WTC11 (cell line): ENCODE measurements around the gene PLCD1. TPM values are rescaled to one million over a fixed set of nuclear protein-coding genes. Genes with fewer than 3 reads are reported as not detected.

Source experiments
- ATAC-seq: fragments of 200-7000 bp; cut with Tn5 transposase; 2 replicates; pipeline ENCODE4 v1.10.0; 2021; ENCODE audit warnings: mild to moderate bottlenecking, moderate library complexity
- CTCF ChIA-PET: fragments of 300-600 bp; sonication (Branson Sonifier 250); formaldehyde crosslinking; loops from one replicate; lab custom pipeline; 2021; ENCODE audit warnings: antibody characterized with exemption; lab: Charles Lee
- POLR2A ChIA-PET: fragments of 350-600 bp; sonication (Branson Sonifier 250); formaldehyde crosslinking; loops from one replicate; lab custom pipeline; 2021; ENCODE audit warnings: antibody characterized with exemption; lab: Charles Lee
- DNase-seq: peaks from one replicate; pipeline ENCODE4 v3.0.0; 2021; ENCODE audit warnings: low spot score
- H3K27ac Mint-ChIP-seq: 2 replicates; pipeline ENCODE4 v1.8.0; 2021; ENCODE audit warnings: mixed read lengths
- H3K27me3 Mint-ChIP-seq: 2 replicates; pipeline ENCODE4 v1.8.0; 2021; ENCODE audit warnings: low read depth, mild to moderate bottlenecking, moderate library complexity, mixed read lengths
- H3K36me3 Mint-ChIP-seq: 2 replicates; pipeline ENCODE4 v1.8.0; 2021; ENCODE audit warnings: mixed read lengths
- H3K4me1 Mint-ChIP-seq: 2 replicates; pipeline ENCODE4 v1.8.0; 2022; ENCODE audit warnings: mixed read lengths
- H3K4me3 Mint-ChIP-seq: 2 replicates; pipeline ENCODE4 v1.8.0; 2021; ENCODE audit warnings: mild to moderate bottlenecking, moderate library complexity, mixed read lengths
- H3K9me3 Mint-ChIP-seq: 2 replicates; pipeline ENCODE4 v1.8.0; 2021; ENCODE audit warnings: mixed read lengths
- AR ChIP-seq: fragments of 250-450 bp; sonication (Bioruptor Pico); IDR thresholded peaks from 2 replicates; pipeline ENCODE4 v1.9.0; 2021; ENCODE audit warnings: mild to moderate bottlenecking
- ATF2 ChIP-seq: sonication (generic); formaldehyde crosslinking; IDR thresholded peaks from 2 replicates; pipeline ENCODE4 v1.8.1; 2022; ENCODE audit warnings: low read depth, missing genetic modification reagents, borderline replicate concordance
- ATF3 ChIP-seq: sonication (generic); formaldehyde crosslinking; conservative IDR thresholded peaks from 2 replicates; pipeline ENCODE4 v1.8.1; 2022; ENCODE audit warnings: mild to moderate bottlenecking, missing genetic modification reagents
- CDX4 ChIP-seq: fragments of 250-450 bp; sonication (Bioruptor Pico); IDR thresholded peaks from 2 replicates; pipeline ENCODE4 v1.9.0; 2021; ENCODE audit warnings: moderate library complexity, mild to moderate bottlenecking, inconsistent platforms, borderline replicate concordance
- GRHL2 ChIP-seq: fragments of 250-450 bp; sonication (Bioruptor Pico); IDR thresholded peaks from 2 replicates; pipeline ENCODE4 v1.8.0; 2022; ENCODE audit warnings: mild to moderate bottlenecking, moderate library complexity; ENCODE audit not compliant: insufficient replicate concordance, severe bottlenecking
- HMGA2 ChIP-seq: fragments of 250-450 bp; sonication (Bioruptor Pico); IDR thresholded peaks from 2 replicates; pipeline ENCODE4 v1.4.0; 2021; ENCODE audit warnings: mild to moderate bottlenecking, moderate library complexity
- KAT7 ChIP-seq: sonication (generic); formaldehyde crosslinking; IDR thresholded peaks from 2 replicates; pipeline ENCODE4 v1.8.1; 2023; ENCODE audit warnings: missing genetic modification reagents, mild to moderate bottlenecking, borderline replicate concordance
- MLX ChIP-seq: sonication (generic); formaldehyde crosslinking; IDR thresholded peaks from 2 replicates; pipeline ENCODE4 v1.8.1; 2023; ENCODE audit warnings: mild to moderate bottlenecking, missing genetic modification reagents, moderate library complexity
- NR1H2 ChIP-seq: sonication (generic); formaldehyde crosslinking; IDR thresholded peaks from 2 replicates; pipeline ENCODE4 v1.9.0; 2021; ENCODE audit warnings: mild to moderate bottlenecking, moderate library complexity, missing genetic modification reagents
- PRDM15 ChIP-seq: sonication (generic); formaldehyde crosslinking; IDR thresholded peaks from 2 replicates; pipeline ENCODE4 v1.8.0; 2022; ENCODE audit warnings: missing genetic modification reagents
- RORB ChIP-seq: fragments of 250-450 bp; sonication (Bioruptor Pico); IDR thresholded peaks from 2 replicates; pipeline ENCODE4 v1.9.0; 2021; ENCODE audit warnings: mild to moderate bottlenecking
- STAT6 ChIP-seq: sonication (generic); formaldehyde crosslinking; conservative IDR thresholded peaks from 2 replicates; pipeline ENCODE4 v1.8.1; 2023; ENCODE audit warnings: mild to moderate bottlenecking, low read depth, missing genetic modification reagents, moderate library complexity
- TEAD1 ChIP-seq: sonication (generic); formaldehyde crosslinking; IDR thresholded peaks from 2 replicates; pipeline ENCODE4 v1.8.0; 2022; ENCODE audit warnings: mild to moderate bottlenecking, missing genetic modification reagents
- USF1 ChIP-seq: sonication (generic); formaldehyde crosslinking; IDR thresholded peaks from 2 replicates; pipeline ENCODE4 v1.8.0; 2022; ENCODE audit warnings: mild to moderate bottlenecking, missing genetic modification reagents
- ZNF121 ChIP-seq: sonication (generic); formaldehyde crosslinking; IDR thresholded peaks from 2 replicates; pipeline ENCODE4 v1.8.0; 2023; ENCODE audit warnings: missing genetic modification reagents
- ZNF263 ChIP-seq: sonication (generic); formaldehyde crosslinking; IDR thresholded peaks from 2 replicates; pipeline ENCODE4 v1.8.1; 2022; ENCODE audit warnings: low read depth, mild to moderate bottlenecking, moderate library complexity, missing genetic modification reagents
- ZNF396 ChIP-seq: fragments of 250-450 bp; sonication (Bioruptor Pico); IDR thresholded peaks from 2 replicates; pipeline ENCODE4 v1.8.0; 2021; ENCODE audit warnings: mild to moderate bottlenecking, moderate library complexity, borderline replicate concordance
- ZNF416 ChIP-seq: fragments of 250-450 bp; sonication (Bioruptor Pico); IDR thresholded peaks from 2 replicates; pipeline ENCODE4 v1.9.0; 2021; ENCODE audit warnings: mild to moderate bottlenecking, inconsistent platforms
- ZNF512 ChIP-seq: sonication (generic); formaldehyde crosslinking; IDR thresholded peaks from 2 replicates; pipeline ENCODE4 v1.8.1; 2022; ENCODE audit warnings: missing genetic modification reagents, borderline replicate concordance
- total RNA-seq: library from RNA; stranded (reverse); gene quantifications from 3 replicates; pipeline ENCODE4 v1.2.3, GENCODE V29; 2021

Gene PLCD1
- total RNA-seq, 1 experiment from 2014 or later = 29.9 TPM

GRCh38 chr3:38049358-38050126 is 20.1 kb upstream of the PLCD1 start (continued):
- TF ChIP-seq PRDM15 (CRISPR knock-in tag) = no peak
- no peak for TF ChIP-seq ZNF263
- no peak for TF ChIP-seq CDX4 (CRISPR knock-in tag)
- no peak for TF ChIP-seq KAT7
- no peak for TF ChIP-seq ZNF512
- TF ChIP-seq ZNF121 = no peak
- TF ChIP-seq MLX (CRISPR knock-in tag) = no peak
- no peak for TF ChIP-seq ZNF416 (CRISPR knock-in tag)
- TF ChIP-seq GRHL2 = no peak
- no peak for TF ChIP-seq NR1H2 (CRISPR knock-in tag)
- TF ChIP-seq HMGA2 (CRISPR knock-in tag) = no peak
- TF ChIP-seq ATF3 = no peak
- TF ChIP-seq AR (CRISPR knock-in tag) = no peak
- no peak for TF ChIP-seq USF1 (CRISPR knock-in tag)

GRCh38 chr3:38047896-38048295 is 18.5 kb upstream of the PLCD1 start:
- ATAC-seq (no peak), DNase-seq (no peak)
- no peaks in the 10 kb centered on the region for H3K4me1 Mint-ChIP-seq
- CTCF ChIA-PET = no interaction called here
- peaks cover 11% of the 10 kb centered on the region for H3K36me3 Mint-ChIP-seq
- POLR2A ChIA-PET = no interaction called here
- no peak overlapping the region for H3K27ac Mint-ChIP-seq
- H3K27me3 Mint-ChIP-seq = peaks cover 32% of the 10 kb centered on the region
- H3K4me3 Mint-ChIP-seq = no peak overlapping the region
- TF ChIP-seq ZNF396 (CRISPR knock-in tag) (no peak), HMGA2 (CRISPR knock-in tag) (no peak), RORB (CRISPR knock-in tag) (no peak), ATF2 (CRISPR knock-in tag) (no peak), STAT6 (CRISPR knock-in tag) (no peak), ZNF512 (no peak), TEAD1 (CRISPR knock-in tag) (no peak)
- peaks cover 17% of the 10 kb centered on the region for H3K9me3 Mint-ChIP-seq
